Measurements from ENCODE around the gene RAB36. TPM values are rescaled to one million over a fixed set of nuclear protein-coding genes. Genes with fewer than 3 reads are reported as not detected.
A peak's percentile ranks its signal among the peaks of the same experiment; 100 is the strongest.

RAB36 gene
- polyA plus RNA-seq, 1 donor from 2014 or later = 3.2 TPM

DNA sequence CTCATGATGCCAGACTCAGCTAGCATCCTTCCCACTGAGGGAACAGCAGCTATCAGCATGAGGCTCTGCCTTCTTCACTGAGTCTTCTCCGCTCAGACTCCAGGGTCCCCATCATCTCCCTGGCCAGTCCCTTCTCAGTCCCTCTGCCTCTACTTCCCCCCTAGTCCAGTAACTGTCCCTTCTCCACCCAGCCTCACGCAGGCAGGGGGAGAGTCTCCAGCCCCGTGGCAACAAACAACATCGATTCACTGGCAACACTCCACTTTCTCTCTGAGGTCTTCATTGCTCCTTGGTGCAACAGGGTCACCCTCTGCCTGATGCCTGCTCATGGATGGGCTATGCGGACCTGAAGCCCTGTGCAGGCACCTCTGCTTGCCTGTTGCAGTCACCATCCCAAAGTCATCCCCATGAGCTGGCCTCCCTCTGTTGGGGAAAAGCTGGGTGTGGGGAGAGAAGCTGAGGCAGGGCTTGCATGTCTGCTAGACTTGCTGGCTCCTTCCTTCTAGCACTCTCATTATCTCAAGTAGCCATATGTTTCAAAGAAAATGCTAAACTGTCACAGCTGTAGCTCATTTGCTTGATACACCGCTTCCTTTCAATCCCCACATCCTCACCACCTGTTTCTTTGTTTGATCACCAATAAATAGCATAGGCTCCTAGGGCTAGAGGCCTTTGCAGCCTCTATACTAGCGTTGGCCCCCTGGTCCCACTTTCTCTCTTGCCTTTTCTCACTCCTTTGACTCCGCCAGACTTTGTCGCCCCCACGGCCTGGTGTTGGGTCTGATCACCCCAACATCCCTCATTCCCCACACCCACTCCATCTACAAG lies 30.8 kb downstream of the RAB36 start:
- H3K27ac ChIP-seq (ENCODE audit: low read length) = no peak overlapping the region
- H3K9ac ChIP-seq (ENCODE audit: low read length) = no peak overlapping the region
- TF ChIP-seq EP300 (conservative IDR thresholded peaks at IDR 0.05; ENCODE audit: poor library complexity, severe bottlenecking) (no peak), TAF1 (IDR thresholded peaks at IDR 0.05; ENCODE audit: low read depth) (no peak), SMC3 (conservative IDR thresholded peaks at IDR 0.05; ENCODE audit: poor library complexity) (no peak), REST (IDR thresholded peaks at IDR 0.05; ENCODE audit: borderline replicate concordance) (no peak), EZH2 (IDR thresholded peaks at IDR 0.05; ENCODE audit: borderline replicate concordance, insufficient read depth, low read length, poor library complexity, severe bottlenecking) (no peak), POLR2AphosphoS5 (IDR thresholded peaks at IDR 0.05) (no peak), MXI1 (conservative IDR thresholded peaks at IDR 0.05; ENCODE audit: poor library complexity, severe bottlenecking) (no peak), RAD21 (conservative IDR thresholded peaks at IDR 0.05) (no peak)
- TF ChIP-seq, protein P1, sequence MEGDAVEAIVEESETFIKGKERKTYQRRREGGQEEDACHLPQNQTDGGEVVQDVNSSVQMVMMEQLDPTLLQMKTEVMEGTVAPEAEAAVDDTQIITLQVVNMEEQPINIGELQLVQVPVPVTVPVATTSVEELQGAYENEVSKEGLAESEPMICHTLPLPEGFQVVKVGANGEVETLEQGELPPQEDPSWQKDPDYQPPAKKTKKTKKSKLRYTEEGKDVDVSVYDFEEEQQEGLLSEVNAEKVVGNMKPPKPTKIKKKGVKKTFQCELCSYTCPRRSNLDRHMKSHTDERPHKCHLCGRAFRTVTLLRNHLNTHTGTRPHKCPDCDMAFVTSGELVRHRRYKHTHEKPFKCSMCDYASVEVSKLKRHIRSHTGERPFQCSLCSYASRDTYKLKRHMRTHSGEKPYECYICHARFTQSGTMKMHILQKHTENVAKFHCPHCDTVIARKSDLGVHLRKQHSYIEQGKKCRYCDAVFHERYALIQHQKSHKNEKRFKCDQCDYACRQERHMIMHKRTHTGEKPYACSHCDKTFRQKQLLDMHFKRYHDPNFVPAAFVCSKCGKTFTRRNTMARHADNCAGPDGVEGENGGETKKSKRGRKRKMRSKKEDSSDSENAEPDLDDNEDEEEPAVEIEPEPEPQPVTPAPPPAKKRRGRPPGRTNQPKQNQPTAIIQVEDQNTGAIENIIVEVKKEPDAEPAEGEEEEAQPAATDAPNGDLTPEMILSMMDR (IDR thresholded peaks at IDR 0.05; ENCODE audit: poor library complexity, severe bottlenecking) = no peak

DNA sequence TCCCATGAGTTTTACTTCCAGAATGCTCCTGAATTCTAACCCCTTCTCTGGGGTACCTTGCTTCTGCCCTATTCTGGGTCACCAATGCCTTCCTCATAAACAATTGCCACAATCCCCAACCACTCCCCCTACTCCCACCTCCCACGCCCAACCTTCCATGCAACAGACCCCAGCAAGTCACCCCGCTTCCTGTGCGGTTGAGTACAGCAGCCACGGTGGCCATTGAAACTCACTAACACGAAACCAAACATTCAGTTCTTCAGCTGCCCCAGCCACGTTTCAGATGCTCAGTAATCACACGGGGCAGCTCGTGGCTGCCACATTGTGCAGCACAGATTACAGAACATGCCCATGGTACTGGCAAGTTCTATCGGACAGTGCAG lies 31.4 kb downstream of the RAB36 start:
- Histone ChIP-seq H3K9me3 (ENCODE audit: low read length) (no peaks in the 10 kb centered on the region), H3K9ac (ENCODE audit: low read length) (no peak overlapping the region), H3K4me3 (ENCODE audit: low read length) (peak overlapping the region; percentile 10), H3F3A (ENCODE audit: insufficient read depth, low read length, poor library complexity, severe bottlenecking) (no peaks in the 10 kb centered on the region), H3K9me2 (ENCODE audit: insufficient read depth, low read length) (no peaks in the 10 kb centered on the region), H3K36me3 (ENCODE audit: insufficient read depth, low read length) (no peaks in the 10 kb centered on the region), H3K4me2 (ENCODE audit: low read length) (no peak overlapping the region), H3K79me2 (replicated peaks; ENCODE audit: insufficient read depth, low read length) (peaks cover 5% of the 10 kb centered on the region), H2AFZ (ENCODE audit: low read depth, low read length) (no peak overlapping the region), H4K20me1 (ENCODE audit: insufficient read depth) (peaks cover 2% of the 10 kb centered on the region), H3K27me3 (ENCODE audit: insufficient read depth, low read depth, low read length) (no peaks in the 10 kb centered on the region), H3K27ac (ENCODE audit: low read length) (no peak overlapping the region)
- no peak for TF ChIP-seq POLR2AphosphoS5 (IDR thresholded peaks at IDR 0.05)
- no peak for TF ChIP-seq MXI1 (conservative IDR thresholded peaks at IDR 0.05; ENCODE audit: poor library complexity, severe bottlenecking)
- TF ChIP-seq REST (IDR thresholded peaks at IDR 0.05; ENCODE audit: borderline replicate concordance) = no peak
- no peak for TF ChIP-seq SMC3 (conservative IDR thresholded peaks at IDR 0.05; ENCODE audit: poor library complexity)
- TF ChIP-seq TAF1 (IDR thresholded peaks at IDR 0.05; ENCODE audit: low read depth) = no peak

More for the DNA sequence above, 30.8 kb downstream of the RAB36 start:
- H3K4me2 ChIP-seq (ENCODE audit: low read length) = no peak overlapping the region
- no peaks in the 10 kb centered on the region for H3K9me2 ChIP-seq (ENCODE audit: insufficient read depth, low read length)
- H3K79me2 ChIP-seq (replicated peaks; ENCODE audit: insufficient read depth, low read length) = no peaks in the 10 kb centered on the region
- no peaks in the 10 kb centered on the region for H3K36me3 ChIP-seq (ENCODE audit: insufficient read depth, low read length)
- H3K4me3 ChIP-seq (ENCODE audit: low read length) = no peak overlapping the region
- no peaks in the 10 kb centered on the region for H3K27me3 ChIP-seq (ENCODE audit: insufficient read depth, low read depth, low read length)
- no peaks in the 10 kb centered on the region for H3F3A ChIP-seq (ENCODE audit: insufficient read depth, low read length, poor library complexity, severe bottlenecking)
- no peak overlapping the region for H2AFZ ChIP-seq (ENCODE audit: low read depth, low read length)
- H4K20me1 ChIP-seq (ENCODE audit: insufficient read depth) = no peaks in the 10 kb centered on the region
- H3K9me3 ChIP-seq (ENCODE audit: low read length) = no peaks in the 10 kb centered on the region

Data from neural cell (in vitro differentiated cells).